Neural cell (in vitro differentiated cells): ENCODE results near the gene CDCP1. TPM values are rescaled to one million over a fixed set of nuclear protein-coding genes. Genes with fewer than 3 reads are reported as not detected.

Source experiments
- H2AFZ ChIP-seq: fragments of 200-600, 300-800 bp; sonication (generic), shearing (Covaris generic); 2 replicates; pipeline ENCODE4 v1.6.0; 2014; ENCODE audit warnings: low read depth, mild to moderate bottlenecking, antibody characterized with exemption, low read length, moderate library complexity
- H3F3A ChIP-seq: fragments of 200-600 bp; shearing (Covaris generic); 2 replicates; pipeline ENCODE4 v1.6.1; 2016; ENCODE audit warnings: mild to moderate bottlenecking, moderate library complexity, mixed read lengths, antibody characterized with exemption, low read length; ENCODE audit not compliant: insufficient read depth, poor library complexity, severe bottlenecking
- H3K27ac ChIP-seq: fragments of 200-600, 300-800 bp; sonication (generic), shearing (Covaris generic); 2 replicates; pipeline ENCODE4 v1.5.1; 2014; ENCODE audit warnings: mild to moderate bottlenecking, low read length, moderate library complexity
- H3K27me3 ChIP-seq: fragments of 300-800, 200-600 bp; sonication (generic), shearing (Covaris generic); 2 replicates; pipeline ENCODE4 v1.6.0; 2014; ENCODE audit warnings: mild to moderate bottlenecking, low read depth, low read length, moderate library complexity; ENCODE audit not compliant: insufficient read depth
- H3K36me3 ChIP-seq: fragments of 300-800, 200-600 bp; sonication (generic), shearing (Covaris generic); 2 replicates; pipeline ENCODE4 v1.5.1; 2014; ENCODE audit warnings: mild to moderate bottlenecking, antibody characterized with exemption, low read length, moderate library complexity; ENCODE audit not compliant: insufficient read depth
- H3K4me2 ChIP-seq: fragments of 300-800, 200-600 bp; sonication (generic), shearing (Covaris generic); 2 replicates; pipeline ENCODE4 v1.6.0; 2014; ENCODE audit warnings: mild to moderate bottlenecking, low read length
- H3K4me3 ChIP-seq: fragments of 300-800, 200-600 bp; sonication (generic), shearing (Covaris generic); 2 replicates; pipeline ENCODE4 v1.5.1; 2014; ENCODE audit warnings: mild to moderate bottlenecking, low read length, moderate library complexity
- H3K79me2 ChIP-seq: fragments of 200-600 bp; shearing (Covaris generic); replicated peaks from 2 replicates; pipeline ENCODE4 v1.6.0; 2014; ENCODE audit warnings: mild to moderate bottlenecking, low read length, moderate library complexity; ENCODE audit not compliant: insufficient read depth
- H3K9ac ChIP-seq: fragments of 300-800, 200-600 bp; sonication (generic), shearing (Covaris generic); 2 replicates; pipeline ENCODE4 v1.6.1; 2016; ENCODE audit warnings: mild to moderate bottlenecking, low read length, mixed read lengths
- H3K9me2 ChIP-seq: fragments of 200-600 bp; shearing (Covaris generic); 2 replicates; pipeline ENCODE4 v1.6.1; 2016; ENCODE audit warnings: mild to moderate bottlenecking, low read length, mixed read lengths; ENCODE audit not compliant: insufficient read depth
- H3K9me3 ChIP-seq: fragments of 200-600, 300-800 bp; sonication (generic), shearing (Covaris generic); 2 replicates; pipeline ENCODE4 v1.6.1; 2016; ENCODE audit warnings: mild to moderate bottlenecking, mixed run types, low read length, moderate library complexity, mixed read lengths
- H4K20me1 ChIP-seq: fragments of 200-600 bp; shearing (Covaris generic); 2 replicates; pipeline ENCODE4 v1.6.1; 2016; ENCODE audit warnings: mild to moderate bottlenecking, mixed run types; ENCODE audit not compliant: insufficient read depth
- EP300 ChIP-seq: fragments of 450-650 bp; conservative IDR thresholded peaks from 2 replicates; pipeline ENCODE4 v1.6.1; 2014; ENCODE audit warnings: antibody characterized with exemption, mild to moderate bottlenecking, moderate library complexity; ENCODE audit not compliant: poor library complexity, severe bottlenecking
- EZH2 ChIP-seq: fragments of 200-600, 300-800 bp; shearing (Covaris generic), sonication (generic); IDR thresholded peaks from 2 replicates; pipeline ENCODE4 v1.6.1; 2014; ENCODE audit warnings: antibody characterized with exemption, low read length, borderline replicate concordance, mild to moderate bottlenecking; ENCODE audit not compliant: insufficient read depth, poor library complexity, severe bottlenecking
- MXI1 ChIP-seq: fragments of 450-650 bp; conservative IDR thresholded peaks from 2 replicates; pipeline ENCODE4 v1.6.1; 2014; ENCODE audit warnings: antibody characterized with exemption, mild to moderate bottlenecking; ENCODE audit not compliant: poor library complexity, severe bottlenecking
- POLR2AphosphoS5 ChIP-seq: IDR thresholded peaks from 2 replicates; pipeline ENCODE4 v1.6.1; 2012
- RAD21 ChIP-seq: fragments of 450-650 bp; conservative IDR thresholded peaks from 2 replicates; pipeline ENCODE4 v1.6.1; 2014; ENCODE audit warnings: antibody characterized with exemption, mild to moderate bottlenecking, moderate library complexity
- SMC3 ChIP-seq: fragments of 450-650 bp; conservative IDR thresholded peaks from 2 replicates; pipeline ENCODE4 v1.6.1; 2014; ENCODE audit warnings: antibody characterized with exemption, mild to moderate bottlenecking, moderate library complexity; ENCODE audit not compliant: poor library complexity
- TAF1 ChIP-seq: IDR thresholded peaks from 2 replicates; pipeline ENCODE4 v1.6.1; 2012; ENCODE audit warnings: low read depth
- polyA plus RNA-seq: library from polyadenylated mRNA; depleted of rRNA; stranded (reverse); fragments of >200 nt; gene quantifications from 2 replicates; pipeline ENCODE4 v1.2.3, GENCODE V29; 2014
- TF ChIP-seq, protein P1 (sequence below): IDR thresholded peaks from 2 replicates; pipeline ENCODE4 v1.6.1; 2012; ENCODE audit warnings: borderline replicate concordance
- TF ChIP-seq, protein P2 (sequence below): fragments of 450-650 bp; IDR thresholded peaks from 2 replicates; pipeline ENCODE4 v1.5.1; 2014; ENCODE audit warnings: antibody characterized with exemption, mild to moderate bottlenecking, moderate library complexity; ENCODE audit not compliant: poor library complexity, severe bottlenecking

Gene CDCP1
- polyA plus RNA-seq, 1 donor from 2014 or later, result not detected

DNA sequence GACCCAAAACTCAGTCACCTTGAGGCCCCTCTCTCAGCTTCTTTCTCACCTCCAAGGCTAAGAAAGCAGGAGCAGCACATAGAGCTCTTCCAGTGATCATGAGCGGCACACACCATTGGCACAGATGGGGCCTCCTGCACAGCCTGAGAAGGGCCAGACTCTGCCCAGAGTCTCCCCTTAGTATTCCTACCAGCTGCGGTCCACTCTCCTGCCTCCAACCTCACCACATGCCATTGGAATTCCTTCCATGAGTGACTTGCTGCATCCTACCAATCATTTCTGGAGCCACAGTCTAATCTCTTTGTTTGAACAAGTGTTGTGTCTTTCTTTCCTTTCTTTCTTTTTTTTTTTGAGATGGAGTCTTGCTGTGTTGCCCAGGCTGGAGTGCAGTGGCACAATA lies 39.3 kb downstream of the CDCP1 start:
- TF ChIP-seq MXI1 (no peak), EP300 (no peak), POLR2AphosphoS5 (no peak), SMC3 (no peak), EZH2 (no peak), RAD21 (no peak), TAF1 (no peak)
- TF ChIP-seq, protein P1, sequence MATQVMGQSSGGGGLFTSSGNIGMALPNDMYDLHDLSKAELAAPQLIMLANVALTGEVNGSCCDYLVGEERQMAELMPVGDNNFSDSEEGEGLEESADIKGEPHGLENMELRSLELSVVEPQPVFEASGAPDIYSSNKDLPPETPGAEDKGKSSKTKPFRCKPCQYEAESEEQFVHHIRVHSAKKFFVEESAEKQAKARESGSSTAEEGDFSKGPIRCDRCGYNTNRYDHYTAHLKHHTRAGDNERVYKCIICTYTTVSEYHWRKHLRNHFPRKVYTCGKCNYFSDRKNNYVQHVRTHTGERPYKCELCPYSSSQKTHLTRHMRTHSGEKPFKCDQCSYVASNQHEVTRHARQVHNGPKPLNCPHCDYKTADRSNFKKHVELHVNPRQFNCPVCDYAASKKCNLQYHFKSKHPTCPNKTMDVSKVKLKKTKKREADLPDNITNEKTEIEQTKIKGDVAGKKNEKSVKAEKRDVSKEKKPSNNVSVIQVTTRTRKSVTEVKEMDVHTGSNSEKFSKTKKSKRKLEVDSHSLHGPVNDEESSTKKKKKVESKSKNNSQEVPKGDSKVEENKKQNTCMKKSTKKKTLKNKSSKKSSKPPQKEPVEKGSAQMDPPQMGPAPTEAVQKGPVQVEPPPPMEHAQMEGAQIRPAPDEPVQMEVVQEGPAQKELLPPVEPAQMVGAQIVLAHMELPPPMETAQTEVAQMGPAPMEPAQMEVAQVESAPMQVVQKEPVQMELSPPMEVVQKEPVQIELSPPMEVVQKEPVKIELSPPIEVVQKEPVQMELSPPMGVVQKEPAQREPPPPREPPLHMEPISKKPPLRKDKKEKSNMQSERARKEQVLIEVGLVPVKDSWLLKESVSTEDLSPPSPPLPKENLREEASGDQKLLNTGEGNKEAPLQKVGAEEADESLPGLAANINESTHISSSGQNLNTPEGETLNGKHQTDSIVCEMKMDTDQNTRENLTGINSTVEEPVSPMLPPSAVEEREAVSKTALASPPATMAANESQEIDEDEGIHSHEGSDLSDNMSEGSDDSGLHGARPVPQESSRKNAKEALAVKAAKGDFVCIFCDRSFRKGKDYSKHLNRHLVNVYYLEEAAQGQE, result no peak
- TF ChIP-seq, protein P2, sequence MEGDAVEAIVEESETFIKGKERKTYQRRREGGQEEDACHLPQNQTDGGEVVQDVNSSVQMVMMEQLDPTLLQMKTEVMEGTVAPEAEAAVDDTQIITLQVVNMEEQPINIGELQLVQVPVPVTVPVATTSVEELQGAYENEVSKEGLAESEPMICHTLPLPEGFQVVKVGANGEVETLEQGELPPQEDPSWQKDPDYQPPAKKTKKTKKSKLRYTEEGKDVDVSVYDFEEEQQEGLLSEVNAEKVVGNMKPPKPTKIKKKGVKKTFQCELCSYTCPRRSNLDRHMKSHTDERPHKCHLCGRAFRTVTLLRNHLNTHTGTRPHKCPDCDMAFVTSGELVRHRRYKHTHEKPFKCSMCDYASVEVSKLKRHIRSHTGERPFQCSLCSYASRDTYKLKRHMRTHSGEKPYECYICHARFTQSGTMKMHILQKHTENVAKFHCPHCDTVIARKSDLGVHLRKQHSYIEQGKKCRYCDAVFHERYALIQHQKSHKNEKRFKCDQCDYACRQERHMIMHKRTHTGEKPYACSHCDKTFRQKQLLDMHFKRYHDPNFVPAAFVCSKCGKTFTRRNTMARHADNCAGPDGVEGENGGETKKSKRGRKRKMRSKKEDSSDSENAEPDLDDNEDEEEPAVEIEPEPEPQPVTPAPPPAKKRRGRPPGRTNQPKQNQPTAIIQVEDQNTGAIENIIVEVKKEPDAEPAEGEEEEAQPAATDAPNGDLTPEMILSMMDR, result no peak
- no peak overlapping the region for H2AFZ ChIP-seq
- no peaks in the 10 kb centered on the region for H4K20me1 ChIP-seq
- no peak overlapping the region for H3K27ac ChIP-seq
- H3K4me2 ChIP-seq, result no peak overlapping the region
- no peaks in the 10 kb centered on the region for H3K27me3 ChIP-seq
- no peak overlapping the region for H3K9ac ChIP-seq
- H3K79me2 ChIP-seq, result no peaks in the 10 kb centered on the region
- H3K9me3 ChIP-seq, result no peaks in the 10 kb centered on the region
- no peaks in the 10 kb centered on the region for H3K36me3 ChIP-seq
- no peaks in the 10 kb centered on the region for H3F3A ChIP-seq
- no peak overlapping the region for H3K4me3 ChIP-seq
- H3K9me2 ChIP-seq, result no peaks in the 10 kb centered on the region

DNA sequence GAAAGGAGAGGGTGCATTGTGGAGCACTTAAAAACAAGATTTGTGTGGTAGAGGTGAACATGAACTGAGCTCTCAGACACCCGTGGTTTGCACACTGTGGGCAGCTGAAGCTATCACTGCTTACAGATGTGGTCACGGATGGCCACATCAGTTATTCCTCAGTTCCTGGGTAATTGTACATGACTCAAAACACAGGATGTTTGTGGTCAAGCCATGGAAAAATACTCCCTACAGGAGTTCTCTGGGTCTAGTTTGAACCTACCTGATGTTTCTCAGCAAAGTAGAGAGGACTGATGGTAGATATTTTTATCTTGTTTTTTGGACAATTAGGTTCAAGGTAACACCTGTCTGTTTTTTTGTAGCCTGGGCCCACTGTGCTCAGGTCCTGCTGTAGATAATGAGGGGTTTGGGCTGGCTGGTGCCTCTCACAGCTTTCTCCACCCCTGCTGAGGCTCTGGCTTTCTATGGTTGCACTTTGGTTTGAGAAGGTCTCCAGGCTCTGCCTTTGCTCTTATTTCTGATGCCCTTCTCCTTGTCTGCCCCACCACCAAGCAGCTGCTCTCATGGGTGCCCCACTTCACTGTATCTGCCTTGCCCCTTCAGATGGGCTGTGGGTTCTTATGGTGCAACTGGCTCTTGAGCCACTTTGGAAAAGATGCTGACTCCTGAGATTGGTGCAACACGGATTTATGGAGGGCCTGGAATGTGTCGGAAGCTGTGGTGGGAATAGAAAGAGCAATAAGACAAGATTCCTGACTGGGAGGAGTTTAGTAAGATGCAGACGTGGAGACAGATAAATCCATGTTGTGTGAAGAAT lies 40.1 kb downstream of the CDCP1 start:
- H3K27me3 ChIP-seq, result no peaks in the 10 kb centered on the region
- no peaks in the 10 kb centered on the region for H3K9me3 ChIP-seq
- H3K9ac ChIP-seq, result no peak overlapping the region
- H4K20me1 ChIP-seq, result no peaks in the 10 kb centered on the region
- no peaks in the 10 kb centered on the region for H3K9me2 ChIP-seq
- no peak overlapping the region for H2AFZ ChIP-seq
- H3K27ac ChIP-seq, result no peak overlapping the region
- H3K4me3 ChIP-seq, result no peak overlapping the region
- H3K4me2 ChIP-seq, result no peak overlapping the region
- H3K36me3 ChIP-seq, result no peaks in the 10 kb centered on the region
- no peaks in the 10 kb centered on the region for H3F3A ChIP-seq
- no peak for TF ChIP-seq POLR2AphosphoS5
- no peak for TF ChIP-seq EZH2
- TF ChIP-seq, protein P2, result no peak
- TF ChIP-seq RAD21, result no peak
- TF ChIP-seq TAF1, result no peak
- no peak for TF ChIP-seq SMC3
- TF ChIP-seq, protein P1, result no peak
- TF ChIP-seq EP300, result no peak
- no peak for TF ChIP-seq MXI1
- H3K79me2 ChIP-seq, result no peaks in the 10 kb centered on the region
